CD4-positive, alpha-beta T cell (primary cell): ENCODE measurements around the gene NFKB1. TPM values are rescaled to one million over a fixed set of nuclear protein-coding genes. Genes with fewer than 3 reads are reported as not detected.

ENCODE experiments used
- ATAC-seq: fragments of 200-7000 bp; cut with Tn5 transposase; one replicate; pipeline ENCODE4 v1.10.0; 2022; ENCODE audit warnings: mild to moderate bottlenecking; ENCODE audit not compliant: poor library complexity
- CTCF ChIA-PET: fragments of 350-600 bp; sonication (Branson Sonifier 250); formaldehyde crosslinking; loops from one replicate; lab custom pipeline; 2021; ENCODE audit warnings: antibody characterized with exemption, inconsistent platforms; lab: Charles Lee
- POLR2A ChIA-PET: fragments of 350-600 bp; sonication (Branson Sonifier 250); formaldehyde crosslinking; loops from one replicate; lab custom pipeline; 2021; ENCODE audit warnings: antibody characterized with exemption, inconsistent platforms; lab: Charles Lee
- DNase-seq, 14 experiments: peaks; one replicate each; pipeline ENCODE4 v3.0.0-alpha.2; 2013 to 2020; ENCODE audit warnings: mixed read lengths in 2 of 14
- H3K27ac ChIP-seq, 2 donors: one replicate each; pipeline versions ENCODE4 v1.5.1 to v1.7.0; 2013; ENCODE audit warnings: low read length in 2 of 2, low read depth in 1 of 2, mild to moderate bottlenecking in 1 of 2
- H3K27me3 ChIP-seq, 2 experiments: 1 replicate in 1 of 2; 2 replicates in 1 of 2; pipeline versions ENCODE4 v1.6.1 to v1.7.0; 2013; ENCODE audit warnings: low read length in 2 of 2, control low read depth in 1 of 2, mild to moderate bottlenecking in 1 of 2, moderate library complexity in 1 of 2; ENCODE audit not compliant: insufficient read depth in 2 of 2, control insufficient read depth in 1 of 2
- H3K36me3 ChIP-seq: one replicate; pipeline ENCODE4 v1.6.1; 2013; ENCODE audit warnings: low read length, control low read depth; ENCODE audit not compliant: insufficient read depth
- H3K4me1 ChIP-seq: one replicate; pipeline ENCODE4 v1.6.1; 2013; ENCODE audit warnings: low read length, control low read depth; ENCODE audit not compliant: insufficient read depth
- H3K4me3 ChIP-seq: one replicate; pipeline ENCODE4 v1.5.1; 2013; ENCODE audit warnings: mild to moderate bottlenecking, low read length, moderate library complexity
- H3K9me3 ChIP-seq, 2 experiments: 1 replicate in 1 of 2; 2 replicates in 1 of 2; pipeline versions ENCODE4 v1.6.1 to v1.7.0; 2013; ENCODE audit warnings: low read length in 2 of 2, mild to moderate bottlenecking in 2 of 2, control low read depth in 1 of 2, moderate library complexity in 1 of 2; ENCODE audit not compliant: control insufficient read depth in 1 of 2, insufficient read depth in 1 of 2
- H3K27ac Mint-ChIP-seq: one replicate; pipeline ENCODE4 v1.8.0; 2020; ENCODE audit warnings: mixed read lengths
- H3K27me3 Mint-ChIP-seq: one replicate; pipeline ENCODE4 v1.8.0; 2021; ENCODE audit warnings: mixed read lengths
- H3K36me3 Mint-ChIP-seq: one replicate; pipeline ENCODE4 v1.8.0; 2021; ENCODE audit warnings: low read depth, mixed read lengths
- H3K4me1 Mint-ChIP-seq: one replicate; pipeline ENCODE4 v1.8.0; 2021; ENCODE audit warnings: low read depth, mixed read lengths
- H3K4me3 Mint-ChIP-seq: one replicate; pipeline ENCODE4 v1.8.0; 2020; ENCODE audit warnings: mild to moderate bottlenecking, mixed read lengths
- H3K9me3 Mint-ChIP-seq: one replicate; pipeline ENCODE4 v1.8.0; 2020; ENCODE audit warnings: mixed read lengths
- CTCF ChIP-seq: fragments of 200-600 bp; IDR thresholded peaks from one replicate; pipeline ENCODE4 v1.8.0; 2022; ENCODE audit warnings: antibody characterized with exemption, mild to moderate bottlenecking
- intact Hi-C, 2 experiments: fragments of 100-400 bp; cut with DNase I in 1 of 2; cut with micrococcal nuclease in 1 of 2; formaldehyde crosslinking; loops; one replicate each; pipeline versions ENCODE4 v1.15.1 to v1.9.0; 2023 to 2025; cut with DNase I, micrococcal nuclease
- total RNA-seq, 174 experiments: library from RNA in 2 of 174; stranded (reverse) in 2 of 174; gene quantifications; one replicate each; pipeline ENCODE4 v1.2.3 and lab custom pipeline; 2021 to 2026

Gene NFKB1
- total RNA-seq, 2 experiments from 2014 or later: 134 TPM

- no peak overlapping the region for H3K27ac ChIP-seq
- no peak overlapping the region for H3K4me3 ChIP-seq
- Mint-ChIP-seq H3K9me3 (no peaks in the 10 kb centered on the region), H3K4me1 (peaks cover 71% of the 10 kb centered on the region), H3K36me3 (peaks cover 87% of the 10 kb centered on the region), H3K4me3 (no peak overlapping the region), H3K27me3 (no peaks in the 10 kb centered on the region), H3K27ac (no peak overlapping the region)
- peaks cover 67% of the 10 kb centered on the region for H3K36me3 ChIP-seq
- intact Hi-C loops: loop anchor here in 1 of 2 experiments (5.0 kb wide), 2 partner anchors 35 to 60 kb away; partner anchors contain the start of gene NFKB1
- POLR2A ChIA-PET: interaction anchor here (0.6 to 2.3 kb wide), 3 partner anchors 9 to 507 kb away, joined by 3 to 10 read pairs (median 8); partner anchors contain the start of gene NFKB1
- TF ChIP-seq CTCF: no peak
- no peak for DNase-seq
- H3K4me1 ChIP-seq: peaks cover 6% of the 10 kb centered on the region
- CTCF ChIA-PET: interaction anchor here (1.4 kb wide), 1 partner anchor 54 kb away, joined by 3 read pairs; no protein-coding TSS in a partner anchor
- ATAC-seq: no peak
- no peaks in the 10 kb centered on the region for H3K27me3 ChIP-seq
- no peaks in the 10 kb centered on the region for H3K9me3 ChIP-seq
Measured at GRCh38 chr4:102537269-102537668, 36.1 kb downstream of the NFKB1 start.

- H3K36me3 Mint-ChIP-seq: peaks cover 92% of the 10 kb centered on the region
- Histone ChIP-seq H3K4me3 (no peak overlapping the region), H3K9me3 (no peaks in the 10 kb centered on the region), H3K27ac (no peak overlapping the region), H3K4me1 (peaks cover 3% of the 10 kb centered on the region), H3K27me3 (no peaks in the 10 kb centered on the region), H3K36me3 (peaks cover 82% of the 10 kb centered on the region)
- peak in 1 of 14 experiments; percentile 37 for DNase-seq
- no peak for TF ChIP-seq CTCF
- intact Hi-C loops: loop anchor here in 1 of 2 experiments (5.0 kb wide), 1 partner anchor 94 kb away; no protein-coding TSS in a partner anchor
- no peaks in the 10 kb centered on the region for H3K9me3 Mint-ChIP-seq
- H3K4me3 Mint-ChIP-seq: no peak overlapping the region
- peaks cover 62% of the 10 kb centered on the region for H3K4me1 Mint-ChIP-seq
- ChIA-PET CTCF (interaction anchor here (1.7 kb wide), 1 partner anchor 14 kb away, joined by 4 read pairs; no protein-coding TSS in a partner anchor), POLR2A (no interaction called here)
- ATAC-seq: peak; percentile 59
- no peaks in the 10 kb centered on the region for H3K27me3 Mint-ChIP-seq
- H3K27ac Mint-ChIP-seq: peak overlapping the region; percentile 15
Measured at GRCh38 chr4:102541697-102542096, 40.5 kb downstream of the NFKB1 start.

GRCh38 chr4:102543030-102543928, 42.1 kb downstream of the NFKB1 start:
- Histone ChIP-seq H3K27ac (no peak overlapping the region), H3K4me3 (no peak overlapping the region), H3K9me3 (no peaks in the 10 kb centered on the region), H3K36me3 (peaks cover 71% of the 10 kb centered on the region), H3K4me1 (peaks cover 3% of the 10 kb centered on the region), H3K27me3 (no peaks in the 10 kb centered on the region)
- ATAC-seq: no peak
- Mint-ChIP-seq H3K4me1 (peaks cover 64% of the 10 kb centered on the region), H3K27ac (no peak overlapping the region), H3K27me3 (no peaks in the 10 kb centered on the region), H3K36me3 (peaks cover 96% of the 10 kb centered on the region), H3K9me3 (no peaks in the 10 kb centered on the region), H3K4me3 (no peak overlapping the region)
- ChIA-PET CTCF (interaction anchor here (0.7 to 1.6 kb wide), 3 partner anchors 9 to 26 kb away, joined by 3 to 4 read pairs (median 3); no protein-coding TSS in a partner anchor), POLR2A (interaction anchor here (0.6 to 1.6 kb wide), 4 partner anchors 10 to 42 kb away, joined by 3 read pairs; partner anchors contain the start of gene NFKB1)
- DNase-seq: no peak
- intact Hi-C loops: loop anchor here in 1 of 2 experiments (5.0 kb wide), 1 partner anchor 96 kb away; no protein-coding TSS in a partner anchor
- TF ChIP-seq CTCF: no peak
